GM18507 (cell line): Measurements from ENCODE around the gene TOE1.
"Not testable (repeated sequence)": the region's sequence is repeated elsewhere in the genome, so short reads cannot be mapped to it uniquely, and the experiment has no call there.

ENCODE experiments used
- DNase-seq: peaks from one replicate; pipeline ENCODE4 v3.0.0; 2011; ENCODE audit warnings: low read depth; ENCODE audit not compliant: insufficient read length; ENCODE audit errors: extremely low spot score
- FAIRE-seq: peaks from 2 replicates; lab custom pipeline; 2011; peaks lifted over from hg19 to GRCh38; lab: Jason Lieb, UNC

The TOE1 gene

GRCh38 chr1:45348966-45349677, 9.2 kb downstream of the TOE1 start:
- FAIRE-seq (no peak), DNase-seq (no peak)

- FAIRE-seq (no peak), DNase-seq (no peak)
Observed at GRCh38 chr1:45351508-45351907, 11.5 kb downstream of the TOE1 start.

GRCh38 chr1:45353685-45354084, 13.7 kb downstream of the TOE1 start:
- DNase-seq = no peak
- no peak for FAIRE-seq

GRCh38 chr1:45354838-45355237, 14.9 kb downstream of the TOE1 start:
- DNase-seq (no peak), FAIRE-seq (no peak)

GRCh38 chr1:45355683-45356082, 15.7 kb downstream of the TOE1 start:
- no peak for FAIRE-seq

GRCh38 chr1:45356186-45356585, 16.2 kb downstream of the TOE1 start:
- no peak for FAIRE-seq
- no peak for DNase-seq

More at GRCh38 chr1:45355683-45356082, 15.7 kb downstream of the TOE1 start:
- DNase-seq = no peak

GRCh38 chr1:45359882-45360513, 20.0 kb downstream of the TOE1 start:
- FAIRE-seq = peak; percentile 81

GRCh38 chr1:45360981-45361380, 21.0 kb downstream of the TOE1 start:
- DNase-seq, FAIRE-seq: not testable (repeated sequence)

More at GRCh38 chr1:45359882-45360513, 20.0 kb downstream of the TOE1 start:
- DNase-seq = no peak

- FAIRE-seq (no peak), DNase-seq (no peak)
Observed at GRCh38 chr1:45364294-45364693, 24.3 kb downstream of the TOE1 start.

GRCh38 chr1:45365051-45365450, 25.1 kb downstream of the TOE1 start:
- FAIRE-seq = peak; percentile 44
- DNase-seq = no peak

- peak; percentile 75 for FAIRE-seq
Observed at GRCh38 chr1:45370575-45370974, 30.6 kb downstream of the TOE1 start.

GRCh38 chr1:45373573-45373972, 33.6 kb downstream of the TOE1 start:
- DNase-seq (no peak), FAIRE-seq (no peak)

More at GRCh38 chr1:45370575-45370974, 30.6 kb downstream of the TOE1 start:
- no peak for DNase-seq

GRCh38 chr1:45375104-45376090, 35.4 kb downstream of the TOE1 start:
- FAIRE-seq (peak; percentile 21), DNase-seq (no peak)

GRCh38 chr1:45378184-45378583, 38.2 kb downstream of the TOE1 start:
- FAIRE-seq = no peak

GRCh38 chr1:45379524-45379923, 39.6 kb downstream of the TOE1 start:
- no peak for FAIRE-seq
- no peak for DNase-seq

More at GRCh38 chr1:45378184-45378583, 38.2 kb downstream of the TOE1 start:
- no peak for DNase-seq

GRCh38 chr1:45380125-45380524, 40.2 kb downstream of the TOE1 start:
- FAIRE-seq = no peak

GRCh38 chr1:45380730-45381129, 40.8 kb downstream of the TOE1 start:
- FAIRE-seq (no peak), DNase-seq (no peak)

More at GRCh38 chr1:45380125-45380524, 40.2 kb downstream of the TOE1 start:
- no peak for DNase-seq

- DNase-seq = no peak
- FAIRE-seq = peak; percentile 12
Observed at GRCh38 chr1:45381243-45381642, 41.3 kb downstream of the TOE1 start.

GRCh38 chr1:45383191-45383590, 43.2 kb downstream of the TOE1 start:
- DNase-seq = no peak
- no peak for FAIRE-seq

- FAIRE-seq, DNase-seq: not testable (repeated sequence)
Observed at GRCh38 chr1:45384213-45384612, 44.2 kb downstream of the TOE1 start.
